Measurements from ENCODE around the gene AUTS2. TPM values are rescaled to one million over a fixed set of nuclear protein-coding genes. Genes with fewer than 3 reads are reported as not detected.

The AUTS2 gene
- total RNA-seq, 2 experiments from 2014 or later, result 2.4 to 3.0 TPM

DNA sequence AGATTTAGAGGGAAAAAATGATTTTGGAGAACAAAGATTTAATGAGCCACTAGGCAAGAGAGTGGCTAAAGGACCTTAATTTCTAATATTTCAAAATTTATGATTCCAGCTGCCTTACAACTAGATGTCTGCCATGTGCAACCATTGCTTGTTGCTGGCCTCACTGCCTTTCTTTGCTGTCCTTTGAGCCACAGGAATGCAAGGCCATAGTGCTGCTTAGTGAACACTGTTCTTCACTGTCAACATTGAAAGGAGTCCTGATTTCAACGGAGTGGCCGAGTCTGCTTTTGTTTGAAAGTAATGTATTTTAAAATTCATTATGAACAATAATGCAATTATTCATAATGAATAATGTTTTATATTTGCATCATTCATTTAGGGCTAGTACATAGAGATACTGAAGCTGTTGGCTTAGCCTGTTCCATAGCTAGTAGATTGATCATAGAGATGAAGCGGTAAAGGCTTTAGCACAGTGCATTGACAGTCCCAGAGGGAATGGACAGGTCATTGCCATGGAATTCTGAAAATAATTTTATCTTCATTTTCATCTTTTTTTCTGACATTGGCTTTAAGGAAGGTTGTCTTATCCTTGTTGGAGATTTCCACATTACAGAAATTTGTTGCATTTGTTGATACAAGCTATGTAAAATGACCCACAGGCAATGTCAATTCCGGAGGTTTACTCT lies 544.1 kb downstream of the AUTS2 start:
- ChIA-PET POLR2A (no interaction called here), CTCF (no interaction called here)
- no peaks in the 10 kb centered on the region for H3K9me3 Mint-ChIP-seq (ENCODE audit: low read depth)
- DNase-seq (no peak), ATAC-seq (no peak)
- no peaks in the 10 kb centered on the region for H3K27me3 Mint-ChIP-seq
- H3K27ac Mint-ChIP-seq, result no peak overlapping the region
- H3K4me3 Mint-ChIP-seq, result no peak overlapping the region
- no peaks in the 10 kb centered on the region for H3K4me1 Mint-ChIP-seq
- no peaks in the 10 kb centered on the region for H3K36me3 Mint-ChIP-seq (ENCODE audit: low read depth)
- intact Hi-C loops (cut with DNase I, micrococcal nuclease), result no loop called here

DNA sequence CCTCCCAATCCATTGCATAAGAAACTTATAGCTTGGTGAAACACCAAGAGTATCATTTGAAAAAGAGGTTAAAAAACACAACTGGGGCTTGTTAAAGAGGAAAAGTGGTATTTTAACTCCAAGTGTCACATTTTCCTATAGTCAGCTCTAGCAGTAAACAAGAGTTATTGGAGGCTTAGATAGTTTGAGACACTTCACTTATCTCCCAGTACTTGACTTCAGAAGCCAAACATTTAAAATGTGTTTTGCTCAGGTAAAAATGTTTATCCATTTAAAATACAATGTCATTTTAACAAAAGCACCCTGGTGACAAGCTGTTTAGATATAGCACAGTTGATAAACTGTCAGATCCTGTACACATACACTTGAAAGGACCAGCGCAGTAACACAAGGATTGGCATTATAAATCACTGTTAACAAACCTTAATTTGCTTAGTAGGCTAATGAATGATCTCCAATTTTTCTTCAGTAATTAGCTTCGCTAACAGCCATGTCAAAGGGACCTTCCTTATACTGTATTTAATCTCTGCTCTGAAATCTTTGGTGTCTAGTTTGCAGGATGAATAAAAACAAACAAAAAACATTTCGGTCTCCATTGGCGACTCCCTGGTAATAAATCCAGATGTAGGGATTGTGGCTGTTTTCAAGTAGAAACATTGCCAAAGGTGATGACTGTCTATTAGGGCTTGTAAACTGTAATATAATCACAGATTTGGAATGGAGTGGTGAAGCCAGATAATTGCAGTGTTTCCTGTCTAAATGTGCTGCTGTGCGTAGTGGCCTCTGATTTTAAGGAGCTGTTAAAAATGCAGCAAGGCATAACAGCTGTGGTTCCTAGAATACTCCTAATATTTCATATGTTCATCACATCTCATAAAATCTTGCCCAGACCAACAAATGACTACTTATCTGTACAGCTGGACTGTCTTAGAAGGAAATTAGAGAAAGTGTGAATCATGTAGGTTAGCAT lies 545.1 kb downstream of the AUTS2 start:
- ATAC-seq (no peak), DNase-seq (no peak)
- Mint-ChIP-seq H3K9me3 (ENCODE audit: low read depth) (no peaks in the 10 kb centered on the region), H3K27ac (no peak overlapping the region), H3K27me3 (no peaks in the 10 kb centered on the region), H3K36me3 (ENCODE audit: low read depth) (no peaks in the 10 kb centered on the region), H3K4me3 (no peak overlapping the region), H3K4me1 (no peaks in the 10 kb centered on the region)
- ChIA-PET CTCF (no interaction called here), POLR2A (no interaction called here)
- intact Hi-C loops (cut with DNase I, micrococcal nuclease), result no loop called here

DNA sequence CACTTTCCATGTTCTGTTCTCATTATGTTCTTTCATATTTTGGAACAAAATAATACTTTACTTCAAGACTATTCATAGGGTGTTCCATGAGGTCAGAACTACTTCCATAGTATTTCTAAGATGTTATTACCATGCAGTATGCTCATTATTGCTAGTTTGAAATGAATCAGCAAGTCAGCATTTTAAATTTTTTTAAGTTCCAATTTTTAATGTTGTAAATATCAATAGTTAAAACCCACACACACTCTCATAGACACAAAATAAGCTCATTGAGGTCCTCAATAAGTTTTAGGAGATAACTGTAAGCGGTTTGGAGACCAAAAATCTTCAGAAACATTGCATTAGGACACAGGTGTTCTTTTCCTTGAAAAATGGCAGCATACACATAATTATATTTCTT lies 550.7 kb downstream of the AUTS2 start:
- ChIA-PET POLR2A (no interaction called here), CTCF (interaction anchor here (1.5 kb wide), 1 partner anchor 12 kb away, joined by 5 read pairs; no protein-coding TSS in a partner anchor)
- no peak overlapping the region for H3K4me3 Mint-ChIP-seq
- no peak for DNase-seq
- ATAC-seq, result no peak
- H3K9me3 Mint-ChIP-seq (ENCODE audit: low read depth), result peaks cover 3% of the 10 kb centered on the region
- intact Hi-C loops (cut with DNase I, micrococcal nuclease), result no loop called here
- H3K4me1 Mint-ChIP-seq, result no peaks in the 10 kb centered on the region
- no peaks in the 10 kb centered on the region for H3K36me3 Mint-ChIP-seq (ENCODE audit: low read depth)
- no peak overlapping the region for H3K27ac Mint-ChIP-seq
- no peaks in the 10 kb centered on the region for H3K27me3 Mint-ChIP-seq

DNA sequence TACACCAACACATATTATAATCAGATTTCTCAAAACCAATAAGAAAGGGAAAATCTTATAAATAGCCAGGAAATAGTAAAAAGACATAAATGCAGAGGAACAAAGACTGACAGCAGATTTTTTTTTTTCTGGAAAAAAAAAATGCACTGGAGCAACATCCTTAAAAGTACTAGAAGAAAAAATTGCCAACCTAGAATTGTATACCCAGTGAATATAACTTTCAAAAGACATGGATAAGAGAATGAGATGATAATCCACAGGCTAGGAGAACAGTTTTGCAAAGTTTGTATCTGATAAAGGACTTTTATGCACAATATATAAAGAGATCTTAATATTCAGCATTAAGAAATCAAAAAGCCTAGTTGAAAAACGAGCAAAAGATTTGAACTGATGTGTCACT lies 554.0 kb downstream of the AUTS2 start:
- ATAC-seq, result no peak
- H3K27me3 Mint-ChIP-seq, result no peaks in the 10 kb centered on the region

DNA sequence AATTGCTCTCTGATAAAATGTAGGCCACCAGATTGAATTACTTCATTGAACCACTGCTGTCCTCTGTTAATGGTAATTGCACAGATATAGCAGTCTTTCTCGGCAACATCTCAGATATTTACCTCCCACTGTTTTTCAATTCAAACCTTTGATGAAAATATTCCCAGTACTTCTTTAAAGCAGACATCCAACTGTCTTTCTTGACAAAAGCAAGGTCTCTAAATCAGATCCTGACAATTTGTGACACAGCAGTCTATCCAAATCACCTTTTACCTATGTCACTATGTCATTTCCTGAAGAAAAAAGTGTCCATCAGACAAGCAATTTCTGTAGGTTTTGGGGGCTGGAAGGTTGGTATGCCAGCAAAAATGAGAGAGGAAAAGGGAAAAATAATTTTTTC lies 555.7 kb downstream of the AUTS2 start:
- no peaks in the 10 kb centered on the region for H3K4me1 Mint-ChIP-seq
- ATAC-seq (no peak), DNase-seq (no peak)
- H3K4me3 Mint-ChIP-seq, result no peak overlapping the region
- no peaks in the 10 kb centered on the region for H3K36me3 Mint-ChIP-seq (ENCODE audit: low read depth)
- peaks cover 3% of the 10 kb centered on the region for H3K9me3 Mint-ChIP-seq (ENCODE audit: low read depth)
- H3K27me3 Mint-ChIP-seq, result no peaks in the 10 kb centered on the region
- CTCF ChIA-PET, result interaction anchor here (0.7 kb wide), 1 partner anchor 23 kb away, joined by 3 read pairs; no protein-coding TSS in a partner anchor
- intact Hi-C loops (cut with DNase I, micrococcal nuclease), result no loop called here
- no peak overlapping the region for H3K27ac Mint-ChIP-seq
- POLR2A ChIA-PET, result no interaction called here

More for the DNA sequence above, 554.0 kb downstream of the AUTS2 start:
- Mint-ChIP-seq H3K4me3 (no peak overlapping the region), H3K27ac (no peak overlapping the region), H3K36me3 (ENCODE audit: low read depth) (no peaks in the 10 kb centered on the region), H3K4me1 (no peaks in the 10 kb centered on the region), H3K9me3 (ENCODE audit: low read depth) (peaks cover 3% of the 10 kb centered on the region)
- CTCF ChIA-PET, result no interaction called here
- no peak for DNase-seq
- intact Hi-C loops (cut with DNase I, micrococcal nuclease), result no loop called here
- POLR2A ChIA-PET, result no interaction called here

DNA sequence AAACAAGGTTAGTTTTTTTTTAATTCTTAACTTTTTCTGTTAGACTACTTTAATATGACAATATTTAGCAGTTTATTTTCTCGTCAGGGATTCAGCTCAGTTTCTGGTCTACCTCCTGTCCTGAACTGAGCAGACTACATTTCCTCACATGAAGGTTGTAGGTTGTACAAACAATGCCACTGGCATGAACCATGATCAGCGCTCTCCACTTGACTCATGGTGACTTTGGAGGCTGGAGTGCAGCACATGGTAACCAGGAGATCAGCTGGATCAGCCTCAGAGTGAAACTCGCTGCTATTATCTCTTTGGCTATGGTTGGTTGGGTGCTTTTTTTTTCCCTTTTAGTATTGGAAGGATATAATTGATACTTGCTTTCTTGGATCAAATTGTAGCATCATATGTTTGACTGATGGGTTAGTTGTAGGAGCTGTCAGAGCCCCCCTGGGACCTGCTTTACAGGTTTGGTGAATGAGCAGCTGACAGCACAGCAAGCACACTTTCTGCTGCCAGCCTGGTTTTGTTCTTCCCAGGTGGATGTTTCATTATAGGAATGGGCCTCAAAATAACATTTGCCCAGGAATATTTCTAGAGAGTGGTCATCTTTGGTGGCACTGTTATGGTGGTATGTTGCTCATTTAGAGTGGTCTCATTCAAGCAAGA lies 556.4 kb downstream of the AUTS2 start:
- Mint-ChIP-seq H3K4me3 (no peak overlapping the region), H3K36me3 (ENCODE audit: low read depth) (no peaks in the 10 kb centered on the region), H3K27me3 (no peaks in the 10 kb centered on the region), H3K4me1 (no peaks in the 10 kb centered on the region), H3K27ac (no peak overlapping the region), H3K9me3 (ENCODE audit: low read depth) (peaks cover 3% of the 10 kb centered on the region)
- ChIA-PET CTCF (interaction anchor here (0.7 kb wide), 1 partner anchor 23 kb away, joined by 3 read pairs; no protein-coding TSS in a partner anchor), POLR2A (no interaction called here)
- no peak for DNase-seq
- ATAC-seq, result no peak
- intact Hi-C loops (cut with DNase I, micrococcal nuclease), result no loop called here

DNA sequence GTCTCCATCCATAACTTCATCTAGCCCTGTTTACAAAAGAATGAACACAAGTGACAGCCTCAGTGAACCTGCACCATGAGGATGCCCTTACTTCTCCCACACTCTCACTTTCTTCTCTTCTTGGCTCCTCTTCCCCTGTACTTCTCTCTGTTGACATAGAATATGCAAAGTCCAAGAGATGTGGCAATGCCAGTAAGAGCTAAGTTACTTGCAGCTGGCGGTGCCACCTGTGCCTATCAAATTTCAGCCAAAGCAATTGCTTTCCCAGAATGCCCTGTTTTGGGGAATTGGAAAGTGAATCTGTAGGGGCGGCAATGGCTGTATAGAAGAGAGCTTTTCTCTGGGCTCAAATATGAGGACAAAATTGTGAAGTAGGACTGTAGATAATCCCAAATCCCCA lies 557.8 kb downstream of the AUTS2 start:
- ATAC-seq (no peak), DNase-seq (no peak)
- Mint-ChIP-seq H3K36me3 (ENCODE audit: low read depth) (no peaks in the 10 kb centered on the region), H3K27ac (no peak overlapping the region), H3K4me3 (no peak overlapping the region), H3K27me3 (no peaks in the 10 kb centered on the region), H3K9me3 (ENCODE audit: low read depth) (peaks cover under 1% of the 10 kb centered on the region), H3K4me1 (no peaks in the 10 kb centered on the region)
- POLR2A ChIA-PET, result no interaction called here
- intact Hi-C loops (cut with DNase I, micrococcal nuclease), result no loop called here
- CTCF ChIA-PET, result interaction anchor here (0.8 kb wide), 1 partner anchor 756 kb away, joined by 4 read pairs; no protein-coding TSS in a partner anchor

DNA sequence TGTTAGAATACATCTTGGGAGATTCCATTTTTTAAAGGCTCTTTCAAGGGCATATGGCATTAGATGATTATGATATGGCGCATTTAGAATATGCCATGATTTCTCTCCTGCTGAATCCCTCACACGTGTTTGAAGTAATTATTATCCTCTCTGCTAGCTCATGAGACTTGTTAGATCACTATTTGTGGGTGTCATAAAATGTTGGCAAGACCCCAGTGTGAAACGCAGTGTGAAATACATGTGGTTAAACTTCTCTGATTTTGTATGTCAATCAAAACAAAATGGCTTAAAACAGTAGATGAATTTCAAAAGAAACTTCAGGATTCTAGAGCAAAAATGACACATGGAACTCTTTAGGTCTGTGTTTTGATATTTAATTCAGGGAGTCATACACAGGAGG lies 560.8 kb downstream of the AUTS2 start:
- Mint-ChIP-seq H3K4me3 (no peak overlapping the region), H3K4me1 (no peaks in the 10 kb centered on the region), H3K36me3 (ENCODE audit: low read depth) (no peaks in the 10 kb centered on the region), H3K9me3 (ENCODE audit: low read depth) (no peaks in the 10 kb centered on the region), H3K27me3 (peaks cover 3% of the 10 kb centered on the region), H3K27ac (no peak overlapping the region)
- ATAC-seq (no peak), DNase-seq (no peak)
- intact Hi-C loops (cut with DNase I, micrococcal nuclease), result no loop called here
- POLR2A ChIA-PET, result no interaction called here
- CTCF ChIA-PET, result no interaction called here

DNA sequence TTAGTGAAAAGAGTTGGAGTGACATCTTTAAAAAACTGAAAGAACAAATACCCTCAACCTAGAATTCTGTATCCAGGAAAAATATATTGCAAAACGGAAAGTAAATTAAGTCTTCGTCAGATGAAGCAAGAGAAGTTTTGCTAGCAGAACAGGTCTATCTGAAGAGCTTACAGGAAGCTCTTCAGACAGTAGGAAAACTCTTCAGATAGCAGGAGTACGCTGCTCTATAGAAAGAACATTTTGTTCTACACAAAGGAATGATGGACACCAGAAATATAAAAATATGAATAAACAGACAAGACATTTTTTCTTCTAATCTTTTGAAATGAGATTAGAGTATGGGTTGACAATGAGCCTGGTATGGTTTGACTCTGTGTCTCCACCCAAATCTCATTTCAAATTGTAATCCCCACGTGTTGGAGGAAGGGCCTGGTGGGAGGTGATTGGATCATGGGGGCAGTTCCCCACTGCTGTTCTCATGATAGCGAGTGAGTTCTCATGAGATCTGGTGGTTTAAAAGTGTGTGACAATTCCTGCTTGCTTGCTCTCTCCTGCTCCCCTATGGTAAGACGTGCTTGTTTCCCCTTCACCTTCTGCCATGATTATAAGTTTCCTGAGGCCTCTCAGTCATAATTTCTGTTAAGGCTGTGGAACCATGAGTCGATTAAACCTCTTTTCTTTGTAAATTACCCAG lies 567.3 kb downstream of the AUTS2 start:
- H3K36me3 Mint-ChIP-seq (ENCODE audit: low read depth), result no peaks in the 10 kb centered on the region
- ATAC-seq (no peak), DNase-seq (no peak)
- peaks cover 8% of the 10 kb centered on the region for H3K9me3 Mint-ChIP-seq (ENCODE audit: low read depth)
- POLR2A ChIA-PET, result no interaction called here
- H3K4me3 Mint-ChIP-seq, result no peak overlapping the region
- H3K27me3 Mint-ChIP-seq, result peaks cover 3% of the 10 kb centered on the region
- CTCF ChIA-PET, result no interaction called here
- peaks cover 6% of the 10 kb centered on the region for H3K4me1 Mint-ChIP-seq
- intact Hi-C loops (cut with DNase I, micrococcal nuclease), result loop anchor here in 1 of 2 experiments (10.0 kb wide), 1 partner anchor 421 kb away; no protein-coding TSS in a partner anchor
- no peak overlapping the region for H3K27ac Mint-ChIP-seq

DNA sequence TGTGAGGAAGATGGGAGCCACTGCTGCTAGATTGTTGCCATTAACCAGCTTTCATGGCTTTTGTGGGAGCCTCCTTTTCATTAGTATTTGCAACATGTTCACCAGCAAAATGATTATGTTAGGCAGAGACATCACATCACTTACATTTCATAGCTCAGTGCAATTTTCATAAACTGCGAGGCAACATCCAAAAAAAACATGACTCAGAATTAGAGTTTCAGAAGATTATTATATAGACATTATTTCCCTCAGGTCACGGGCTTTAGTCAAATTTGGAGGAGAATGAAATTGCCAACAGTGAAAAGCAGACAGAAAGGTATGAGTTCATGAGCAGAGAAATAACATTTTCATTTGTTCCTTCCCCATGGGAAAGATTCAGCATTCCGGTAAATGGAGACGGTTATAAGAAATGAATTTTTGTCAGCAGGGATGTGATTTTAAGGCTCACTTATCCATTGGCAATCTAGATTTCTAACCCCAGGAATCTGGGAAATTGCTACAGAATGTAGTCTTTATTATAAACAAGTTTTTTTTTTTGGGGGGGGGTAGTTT lies 573.2 kb downstream of the AUTS2 start:
- Mint-ChIP-seq H3K4me1 (no peaks in the 10 kb centered on the region), H3K27ac (no peak overlapping the region), H3K36me3 (ENCODE audit: low read depth) (no peaks in the 10 kb centered on the region), H3K27me3 (peaks cover 2% of the 10 kb centered on the region), H3K9me3 (ENCODE audit: low read depth) (peaks cover 6% of the 10 kb centered on the region), H3K4me3 (no peak overlapping the region)
- no peak for ATAC-seq
- CTCF ChIA-PET, result interaction anchor here (1.5 kb wide), 1 partner anchor 10 kb away, joined by 3 read pairs; no protein-coding TSS in a partner anchor
- intact Hi-C loops (cut with DNase I, micrococcal nuclease), result no loop called here
- DNase-seq, result no peak
- POLR2A ChIA-PET, result no interaction called here

DNA sequence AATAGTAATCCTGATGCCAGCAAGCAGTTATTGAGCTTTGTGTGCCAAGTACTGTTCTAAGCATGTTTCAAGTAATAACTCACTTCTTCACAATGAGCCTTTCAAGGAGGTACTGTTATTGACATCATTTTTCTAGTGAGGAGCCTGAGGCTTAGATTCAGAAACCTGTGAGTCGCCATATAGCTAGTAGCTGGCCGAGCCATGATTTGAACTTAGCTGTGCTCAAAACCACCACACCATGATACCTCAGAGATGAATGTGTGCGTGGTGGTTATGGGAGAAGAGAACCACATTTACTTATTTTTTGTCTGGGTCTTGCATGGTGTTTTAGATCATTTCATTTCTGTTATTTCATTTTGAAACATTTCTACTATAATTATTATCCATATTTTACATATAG lies 578.9 kb downstream of the AUTS2 start:
- intact Hi-C loops (cut with DNase I, micrococcal nuclease), result loop anchor here in 1 of 2 experiments (1.0 kb wide), 1 partner anchor 471 kb away; no protein-coding TSS in a partner anchor
- Mint-ChIP-seq H3K27me3 (peaks cover 2% of the 10 kb centered on the region), H3K4me3 (no peak overlapping the region), H3K27ac (no peak overlapping the region), H3K4me1 (peaks cover 9% of the 10 kb centered on the region), H3K9me3 (ENCODE audit: low read depth) (no peaks in the 10 kb centered on the region), H3K36me3 (ENCODE audit: low read depth) (no peaks in the 10 kb centered on the region)
- ChIA-PET POLR2A (no interaction called here), CTCF (interaction anchor here (0.6 kb wide), 1 partner anchor 23 kb away, joined by 3 read pairs; no protein-coding TSS in a partner anchor)
- DNase-seq (peak; percentile 35), ATAC-seq (peak; percentile 75)
